ENCODE data around the gene TTN.

- no peak for TF ChIP-seq CTCF (IDR thresholded peaks at IDR 0.05)
- TF ChIP-seq POLR2A (IDR thresholded peaks at IDR 0.05), result no peak
These were observed 47.9 kb upstream of the TTN start for GRCh38 chr2:178855151-178855550.

Data from testis (tissue), 2 donors.